ENCODE measurements around the gene FHL3.
A peak's percentile ranks its signal among the peaks of the same experiment; 100 is the strongest.

FHL3 gene

GRCh38 chr1:38012363-38013226 is 7.3 kb upstream of the FHL3 start, which contains the start of gene UTP11:
Gene UTP11, plus strand, starts transcription at chr1:38012734. Its CDS starts 69 bp downstream, at chr1:38012803.
- peak; percentile 77 for DNase-seq (ENCODE audit: low read depth)

GRCh38 chr1:38009841-38010180 is 4.5 kb upstream of the FHL3 start:
- DNase-seq (ENCODE audit: low read depth) = no peak

- no peak for DNase-seq (ENCODE audit: low read depth)
Observed at GRCh38 chr1:38009088-38009840, 4.0 kb upstream of the FHL3 start.

- DNase-seq (ENCODE audit: low read depth) = no peak
Observed at GRCh38 chr1:38006008-38006828, 904 bp upstream of the FHL3 start.

GRCh38 chr1:38004284-38005108 is 818 bp downstream of the FHL3 start:
- no peak for DNase-seq (ENCODE audit: low read depth)

GRCh38 chr1:38003261-38004250 is 1.8 kb downstream of the FHL3 start:
- no peak for DNase-seq (ENCODE audit: low read depth)

- DNase-seq (ENCODE audit: low read depth) = no peak
Observed at GRCh38 chr1:38000529-38001455, 4.5 kb downstream of the FHL3 start.

- DNase-seq (ENCODE audit: low read depth) = no peak
Observed at GRCh38 chr1:38000233-38000528, 5.1 kb downstream of the FHL3 start.

- DNase-seq (ENCODE audit: low read depth) = no peak
Observed at GRCh38 chr1:37999430-38000232, 5.7 kb downstream of the FHL3 start.

- DNase-seq (ENCODE audit: low read depth) = no peak
Observed at GRCh38 chr1:37998913-37999429, 6.3 kb downstream of the FHL3 start.

GRCh38 chr1:37998089-37998808 is 7.1 kb downstream of the FHL3 start:
- no peak for DNase-seq (ENCODE audit: low read depth)

- DNase-seq (ENCODE audit: low read depth) = no peak
Observed at GRCh38 chr1:37997256-37998088, 7.8 kb downstream of the FHL3 start.

GRCh38 chr1:37995751-37996345 is 9.5 kb downstream of the FHL3 start:
- DNase-seq (ENCODE audit: low read depth) = no peak

GRCh38 chr1:37994886-37995566 is 10.3 kb downstream of the FHL3 start:
- no peak for DNase-seq (ENCODE audit: low read depth)

GRCh38 chr1:37989361-37989930 is 15.9 kb downstream of the FHL3 start:
- peak; percentile 29 for DNase-seq (ENCODE audit: low read depth)
